GOT3 (cell line): ENCODE data around the gene KCNIP3.

Experiments
- DNase-seq: peaks from one replicate; lab custom pipeline; 2025; ENCODE audit warnings: mixed read lengths; lab: John Stamatoyannopoulos, UW

Gene KCNIP3

DNA sequence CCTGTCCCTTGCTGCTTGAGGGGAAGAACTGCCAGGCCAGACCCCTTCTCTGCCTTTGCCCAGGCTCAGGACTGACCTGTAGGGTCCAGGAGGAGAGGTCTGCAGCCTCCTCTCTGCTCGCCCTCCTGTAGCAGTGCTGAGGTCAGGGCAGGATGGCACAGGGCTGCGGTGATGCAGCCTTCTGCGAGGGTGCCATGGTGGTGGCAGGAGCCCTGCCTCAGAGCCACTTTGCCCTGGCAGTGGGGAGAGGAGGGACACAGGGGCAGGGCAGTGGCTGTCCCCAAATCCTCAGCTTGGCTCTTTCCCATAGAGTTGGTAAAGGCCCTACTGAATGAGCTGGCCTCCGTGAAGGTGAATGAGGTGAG is 22.0 kb upstream of the KCNIP3 start:
- DNase-seq = no peak

DNA sequence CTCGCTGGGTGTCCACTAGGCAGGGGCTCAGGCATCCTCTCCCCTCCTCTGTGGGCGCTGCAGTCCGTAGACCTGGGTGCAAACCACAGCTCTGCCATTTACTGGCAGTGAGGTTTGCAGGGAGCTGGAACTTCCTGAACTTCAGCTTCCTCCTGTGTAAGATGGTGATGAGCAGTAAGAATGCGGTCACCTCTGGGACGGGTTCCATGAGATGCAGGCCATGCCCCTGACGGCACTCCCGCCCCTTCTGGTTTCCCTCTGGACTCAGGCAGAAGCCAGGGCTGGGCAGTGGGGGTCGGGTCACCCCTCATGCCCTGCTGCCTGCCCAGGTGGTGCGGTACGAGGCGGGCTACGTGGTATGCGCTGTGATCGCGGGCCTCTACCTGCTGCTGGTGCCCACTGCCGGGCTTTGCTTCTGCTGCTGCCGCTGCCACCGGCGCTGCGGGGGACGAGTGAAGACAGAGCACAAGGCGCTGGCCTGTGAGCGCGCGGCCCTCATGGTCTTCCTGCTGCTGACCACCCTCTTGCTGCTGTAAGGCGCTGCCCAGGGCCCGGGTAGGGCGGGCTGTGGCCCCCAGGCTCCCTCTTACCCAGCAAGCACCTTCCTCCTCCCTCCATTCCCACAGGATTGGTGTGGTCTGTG is 21.4 kb upstream of the KCNIP3 start:
- no peak for DNase-seq

DNA sequence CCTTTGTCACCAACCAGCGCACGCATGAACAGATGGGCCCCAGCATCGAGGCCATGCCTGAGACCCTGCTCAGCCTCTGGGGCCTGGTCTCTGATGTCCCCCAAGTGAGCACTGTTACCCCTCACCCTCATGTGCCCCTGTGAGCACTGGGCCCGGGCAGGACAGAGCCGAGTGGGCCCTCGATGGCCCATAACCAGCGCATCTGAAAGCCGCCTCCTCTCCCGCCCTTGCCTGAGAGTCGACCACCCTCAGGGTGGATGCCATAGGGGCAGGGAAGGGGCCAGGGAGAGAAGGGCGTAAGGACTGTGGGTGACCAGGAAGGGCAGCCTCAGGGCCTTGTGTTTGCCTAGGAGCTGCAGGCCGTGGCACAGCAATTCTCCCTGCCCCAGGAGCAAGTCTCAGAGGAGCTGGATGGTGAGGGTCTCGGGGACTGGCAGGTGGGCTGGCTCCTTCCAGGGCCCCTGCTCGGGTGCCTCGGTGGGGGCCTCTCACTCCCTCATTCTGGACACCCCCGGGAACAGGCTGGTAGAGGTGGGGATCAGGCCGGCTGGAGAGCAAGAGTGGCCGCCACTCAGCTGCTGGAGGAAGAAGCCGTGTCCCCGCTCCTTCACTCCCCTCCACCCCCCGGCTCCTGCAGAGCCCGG is 20.8 kb upstream of the KCNIP3 start:
- no peak for DNase-seq

DNA sequence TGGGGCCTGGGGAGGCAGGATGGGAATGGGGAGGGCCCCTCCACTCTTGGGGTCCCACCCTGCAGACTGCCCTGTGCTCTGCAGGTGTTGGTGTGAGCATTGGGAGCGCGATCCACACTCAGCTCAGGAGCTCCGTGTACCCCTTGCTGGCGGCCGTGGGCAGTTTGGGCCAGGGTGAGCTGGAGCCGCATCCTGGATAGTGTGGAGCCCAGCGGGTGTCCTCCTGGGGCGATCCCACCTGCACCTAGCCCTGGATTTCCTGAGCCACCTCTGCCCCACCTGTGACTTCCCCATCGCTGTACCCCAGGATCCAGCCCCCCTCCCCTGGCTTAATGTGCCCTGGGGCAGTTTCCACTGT is 20.3 kb upstream of the KCNIP3 start:
- DNase-seq = no peak

DNA sequence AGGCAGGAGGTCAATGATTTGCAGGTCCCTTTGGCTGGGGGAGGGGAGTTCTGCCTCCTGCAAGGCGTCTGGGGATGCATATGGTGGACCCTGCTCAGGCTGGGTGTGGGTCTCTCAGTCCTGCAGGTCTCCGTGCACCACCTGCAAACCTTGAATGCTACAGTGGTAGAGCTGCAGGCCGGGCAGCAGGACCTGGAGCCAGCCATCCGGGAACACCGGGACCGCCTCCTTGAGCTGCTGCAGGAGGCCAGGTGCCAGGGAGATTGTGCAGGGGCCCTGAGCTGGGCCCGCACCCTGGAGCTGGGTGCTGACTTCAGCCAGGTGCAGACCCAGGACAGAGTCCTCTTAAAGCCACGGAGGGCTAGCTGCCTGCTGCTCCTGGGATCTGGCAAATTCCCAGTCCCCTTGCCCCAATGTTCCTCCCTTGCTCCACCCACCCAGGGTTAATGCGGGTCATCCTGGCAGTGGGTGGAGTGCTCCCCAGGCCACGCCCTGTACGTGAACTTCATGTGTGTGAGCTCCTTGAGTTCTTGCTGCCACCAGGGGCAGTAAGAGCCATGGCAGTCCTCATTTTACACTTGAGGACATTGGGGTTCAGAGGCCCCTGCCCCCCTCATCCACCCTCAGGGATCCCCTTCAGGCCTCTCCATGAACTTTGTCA is 19.8 kb upstream of the KCNIP3 start:
- no peak for DNase-seq

DNA sequence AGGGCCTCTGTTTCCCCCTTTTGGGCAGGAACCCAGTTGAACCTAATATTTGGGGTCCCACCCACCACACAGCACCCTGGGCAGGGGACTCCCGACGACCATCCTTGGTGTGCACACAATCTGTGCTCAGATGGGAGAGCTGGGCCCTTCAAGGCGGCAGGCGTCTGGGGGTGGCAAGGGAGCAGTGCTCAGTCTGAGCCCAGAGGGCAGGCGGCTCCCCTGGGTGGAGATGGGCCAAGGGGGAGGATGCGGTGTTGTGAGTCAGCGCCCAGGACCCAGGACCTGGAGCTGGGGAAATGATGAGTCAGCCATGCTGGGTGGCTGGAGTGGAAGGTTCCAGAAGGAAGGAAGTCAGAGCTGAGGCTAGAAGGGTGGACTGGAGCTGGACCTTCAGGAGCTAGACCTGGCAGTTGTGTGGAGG is 19.1 kb upstream of the KCNIP3 start:
- no peak for DNase-seq

DNA sequence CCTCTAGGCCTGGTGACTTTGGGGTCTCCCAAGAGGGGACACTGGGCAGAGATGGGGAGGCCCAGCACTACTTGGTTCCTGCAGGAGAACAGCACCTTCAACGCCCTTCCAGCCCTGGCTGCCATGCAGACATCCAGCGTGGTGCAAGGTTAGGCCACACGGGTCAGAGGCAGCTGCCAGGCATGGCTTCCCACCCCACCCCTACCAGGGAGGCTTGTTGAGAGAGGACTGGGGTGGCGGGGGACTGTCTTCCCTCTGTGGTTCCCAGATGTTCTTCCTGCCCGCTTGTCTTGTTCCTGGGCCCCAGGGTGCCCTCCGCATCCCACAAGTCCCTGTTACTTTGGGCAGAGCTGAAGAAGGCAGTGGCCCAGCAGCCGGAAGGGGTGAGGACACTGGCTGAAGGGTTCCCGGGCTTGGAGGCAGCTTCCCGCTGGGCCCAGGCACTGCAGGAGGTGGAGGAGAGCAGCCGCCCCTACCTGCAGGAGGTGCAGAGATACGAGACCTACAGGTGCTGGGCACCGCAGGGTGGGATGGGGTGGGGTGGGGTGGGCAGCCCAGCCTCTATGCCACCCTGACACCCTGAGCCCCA is 18.4 kb upstream of the KCNIP3 start:
- no peak for DNase-seq

DNA sequence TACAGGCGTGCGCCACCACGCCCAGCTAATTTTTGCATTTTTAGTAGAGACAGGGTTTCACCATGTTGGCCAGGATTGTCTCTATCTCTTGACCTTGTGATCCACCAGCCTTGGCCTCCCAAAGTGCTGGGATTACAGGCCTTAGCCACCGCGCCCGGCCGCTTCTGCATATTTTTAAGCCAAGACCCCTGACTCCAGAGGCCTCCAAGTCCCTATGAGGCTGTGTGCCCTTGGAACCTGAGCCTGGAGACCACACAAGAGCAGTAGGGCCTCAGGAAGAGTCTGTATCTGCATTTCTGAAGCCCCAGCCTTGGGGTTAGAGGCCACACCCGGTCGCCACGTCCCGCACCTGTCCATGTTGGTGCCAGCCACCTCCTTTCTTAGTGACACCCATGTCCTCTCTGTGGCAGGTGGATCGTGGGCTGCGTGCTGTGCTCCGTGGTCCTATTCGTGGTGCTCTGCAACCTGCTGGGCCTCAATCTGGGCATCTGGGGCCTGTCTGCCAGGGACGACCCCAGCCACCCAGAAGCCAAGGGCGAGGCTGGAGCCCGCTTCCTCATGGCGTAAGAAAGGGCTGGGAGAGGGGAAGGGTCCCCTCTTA is 17.6 kb upstream of the KCNIP3 start:
- DNase-seq = no peak

DNA sequence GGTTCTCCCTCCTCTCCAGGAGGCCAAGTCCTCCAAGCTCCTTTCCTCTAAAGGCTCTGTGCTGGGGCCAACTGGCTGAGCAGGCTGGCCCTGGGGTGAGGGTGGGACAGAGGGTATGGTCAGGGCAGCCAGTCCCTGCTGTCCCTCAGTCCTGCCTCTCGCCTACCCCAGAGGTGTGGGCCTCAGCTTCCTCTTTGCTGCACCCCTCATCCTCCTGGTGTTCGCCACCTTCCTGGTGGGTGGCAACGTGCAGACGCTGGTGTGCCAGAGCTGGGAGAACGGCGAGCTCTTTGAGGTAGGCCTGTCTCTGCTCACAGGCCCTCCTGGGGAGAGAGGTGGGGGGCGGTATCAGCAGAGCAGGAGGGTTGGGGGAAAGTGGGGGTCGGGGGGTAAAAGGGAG is 16.1 kb upstream of the KCNIP3 start:
- no peak for DNase-seq

DNA sequence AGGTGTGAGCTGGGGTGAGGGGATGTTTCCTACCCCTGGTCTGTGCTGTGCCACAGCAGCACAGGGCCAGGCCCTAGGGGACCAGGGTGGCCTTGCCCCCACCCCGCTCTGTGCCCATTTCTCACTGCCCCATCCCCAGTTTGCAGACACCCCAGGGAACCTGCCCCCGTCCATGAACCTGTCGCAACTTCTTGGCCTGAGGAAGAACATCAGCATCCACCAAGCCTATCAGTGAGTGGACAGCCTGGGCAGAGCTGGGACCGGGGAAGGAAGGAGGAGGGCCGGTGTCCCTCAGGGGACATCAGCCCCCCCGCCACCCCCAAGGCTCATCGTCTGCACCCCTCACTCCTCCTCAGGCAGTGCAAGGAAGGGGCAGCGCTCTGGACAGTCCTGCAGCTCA is 15.4 kb upstream of the KCNIP3 start:
- DNase-seq = no peak

DNA sequence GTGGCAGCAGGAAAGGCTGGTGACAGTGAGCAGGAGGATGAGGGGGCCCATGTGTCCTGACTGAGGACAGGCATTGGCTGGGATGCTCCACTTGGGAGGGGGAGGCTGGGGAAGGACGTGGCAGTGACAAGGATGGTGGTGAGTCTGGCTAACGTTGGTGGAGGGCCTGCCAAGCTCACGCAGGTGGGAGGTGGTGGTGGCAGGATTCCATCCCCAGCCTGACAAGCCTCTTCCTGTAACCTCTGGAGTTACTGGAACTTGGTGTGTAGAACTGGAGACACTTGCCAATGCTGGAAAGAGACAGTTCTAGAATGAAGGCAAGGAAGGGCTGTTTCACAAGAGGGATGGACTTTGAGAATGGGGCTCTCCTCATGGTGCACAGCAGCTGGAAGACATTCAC is 14.7 kb upstream of the KCNIP3 start:
- DNase-seq = no peak

DNA sequence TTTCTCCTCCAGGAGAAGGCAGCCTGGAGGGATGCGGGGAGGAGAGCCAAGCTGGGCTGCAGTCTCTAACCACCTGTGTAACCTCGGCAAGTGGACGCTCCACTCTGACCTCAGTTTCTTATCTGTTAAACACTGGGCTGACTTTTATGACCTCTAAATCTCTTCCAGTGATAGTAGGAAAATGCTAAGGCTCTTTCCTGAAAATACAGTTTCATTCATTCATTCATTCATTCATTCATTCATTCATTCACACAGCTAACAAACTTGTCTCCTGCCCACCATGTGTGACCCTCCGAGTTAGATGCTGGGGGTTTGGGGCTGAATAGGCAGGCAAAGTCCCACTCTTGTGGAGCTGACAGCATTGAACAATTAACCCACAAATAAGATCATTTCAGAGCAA is 13.6 kb upstream of the KCNIP3 start:
- DNase-seq = no peak

DNA sequence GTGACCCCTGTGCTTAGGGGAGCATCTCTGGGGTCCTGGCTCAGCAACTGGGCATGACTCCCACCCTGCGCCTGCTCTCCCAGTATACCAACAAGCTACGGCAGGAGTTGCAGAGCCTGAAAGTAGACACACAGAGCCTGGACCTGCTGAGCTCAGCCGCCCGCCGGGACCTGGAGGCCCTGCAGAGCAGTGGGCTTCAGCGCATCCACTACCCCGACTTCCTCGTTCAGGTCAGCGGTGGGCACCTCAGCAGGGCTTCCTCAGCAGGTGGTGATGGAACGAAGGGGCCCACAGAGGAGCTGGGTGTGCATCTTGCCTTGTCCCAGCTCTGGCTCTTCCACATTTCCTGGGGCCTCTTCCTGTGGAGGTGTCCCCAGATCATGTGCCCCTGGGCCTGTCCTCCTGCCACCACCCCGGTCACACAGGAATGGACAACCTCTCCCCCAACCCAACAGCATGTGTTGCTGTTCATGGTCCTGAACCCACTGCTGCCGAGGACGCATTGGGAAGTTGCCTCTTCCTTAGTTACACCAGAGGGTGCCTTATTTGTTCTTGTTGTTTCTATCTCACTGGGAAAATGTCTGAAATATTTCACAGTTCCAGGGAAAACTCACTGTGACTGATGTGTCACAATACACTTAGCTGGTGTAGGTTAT is 12.1 kb upstream of the KCNIP3 start:
- no peak for DNase-seq

DNA sequence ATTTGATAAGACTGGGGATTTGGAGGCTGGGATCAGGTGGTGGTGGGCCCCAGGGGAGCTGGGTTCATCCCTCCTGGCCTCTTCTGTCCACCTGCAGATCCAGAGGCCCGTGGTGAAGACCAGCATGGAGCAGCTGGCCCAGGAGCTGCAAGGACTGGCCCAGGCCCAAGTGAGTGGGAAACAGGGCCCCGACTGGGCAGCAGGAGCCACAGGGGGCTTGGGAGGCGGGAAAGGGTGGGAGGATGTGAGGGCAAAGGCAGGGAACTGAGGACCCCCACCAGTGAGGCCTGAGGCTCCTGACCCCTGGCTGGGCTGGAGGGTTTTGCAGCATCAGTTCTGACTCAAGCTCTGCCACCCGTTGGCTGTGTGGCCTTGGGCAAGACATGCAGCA is 11.6 kb upstream of the KCNIP3 start:
- DNase-seq = no peak

DNA sequence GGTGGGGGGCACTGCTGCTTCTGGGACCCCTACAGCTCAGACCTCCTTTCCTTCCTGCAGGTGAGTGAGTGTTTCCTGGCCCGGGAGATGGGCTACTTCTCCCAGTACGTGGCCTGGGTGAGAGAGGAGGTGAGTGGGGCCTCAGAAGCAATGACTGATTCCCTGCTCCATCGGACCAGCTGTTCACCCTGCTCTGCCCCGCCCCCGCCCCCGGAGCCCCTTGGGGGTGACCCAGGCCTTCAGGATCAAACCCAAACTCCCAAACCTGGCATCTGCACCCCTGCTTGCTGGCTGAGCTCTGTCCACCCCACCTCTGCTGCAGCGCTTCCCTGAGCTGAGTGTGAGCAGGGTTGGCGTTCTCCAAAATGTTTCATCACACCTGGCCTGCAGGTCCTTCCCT is 9.8 kb upstream of the KCNIP3 start:
- no peak for DNase-seq

DNA sequence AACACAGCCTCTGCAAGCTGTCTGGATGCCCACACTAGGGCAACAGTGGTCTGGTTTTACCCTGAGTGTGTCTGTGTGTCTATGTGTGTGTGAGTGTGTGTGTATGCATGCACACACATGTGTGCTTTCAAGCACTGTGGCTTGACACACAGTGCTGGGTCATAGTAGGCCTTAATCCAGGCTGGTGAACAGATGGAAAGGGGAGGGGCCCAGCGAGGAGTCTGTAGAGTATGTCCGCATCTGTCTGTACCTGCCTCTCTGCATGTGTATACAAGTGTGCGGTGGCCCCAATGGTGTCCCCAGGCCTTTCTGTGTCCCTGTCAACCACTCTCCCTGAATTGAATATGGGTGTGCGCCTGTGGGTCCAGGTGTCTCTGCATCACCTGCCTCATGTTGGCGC is 9.3 kb upstream of the KCNIP3 start:
- DNase-seq = no peak

DNA sequence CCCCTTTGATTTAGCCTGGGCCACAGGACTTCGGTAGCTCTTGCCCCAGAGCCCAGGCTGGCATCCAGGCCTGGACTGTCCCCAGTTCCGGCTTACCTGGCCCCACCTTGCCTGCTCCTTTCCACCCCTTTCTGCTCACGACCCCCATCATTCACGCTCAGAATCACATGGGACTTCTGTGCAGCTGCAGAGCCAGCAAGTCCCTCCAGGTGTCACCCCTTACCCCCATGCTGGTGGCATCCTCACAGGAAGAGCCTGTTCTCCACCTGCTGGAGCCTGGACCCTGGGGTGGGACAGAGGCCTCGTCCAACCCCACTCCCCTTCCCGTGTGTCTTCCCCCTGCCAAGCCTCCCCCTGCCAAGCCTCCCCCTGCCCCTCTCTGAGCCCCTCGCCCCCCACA is 7.9 kb upstream of the KCNIP3 start:
- DNase-seq = no peak

DNA sequence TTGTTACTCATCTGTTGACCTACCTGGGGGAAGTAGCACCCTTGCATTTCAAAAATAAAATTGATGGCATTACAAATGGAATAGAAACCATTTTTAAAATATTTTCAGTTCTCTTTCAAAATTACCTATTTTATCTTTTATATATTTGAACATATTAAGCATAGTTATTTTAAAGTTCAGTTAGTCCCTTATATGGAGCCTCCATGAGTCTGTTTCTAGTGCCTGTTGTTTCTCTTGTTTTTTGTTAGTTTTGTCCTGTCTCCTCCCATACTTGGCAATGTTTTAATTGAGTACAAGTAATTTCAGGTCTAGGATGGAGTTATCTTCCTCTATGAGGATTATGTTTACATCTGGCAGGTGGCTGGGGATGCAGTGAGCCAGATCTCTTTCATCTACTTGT is 5.9 kb upstream of the KCNIP3 start:
- no peak for DNase-seq

DNA sequence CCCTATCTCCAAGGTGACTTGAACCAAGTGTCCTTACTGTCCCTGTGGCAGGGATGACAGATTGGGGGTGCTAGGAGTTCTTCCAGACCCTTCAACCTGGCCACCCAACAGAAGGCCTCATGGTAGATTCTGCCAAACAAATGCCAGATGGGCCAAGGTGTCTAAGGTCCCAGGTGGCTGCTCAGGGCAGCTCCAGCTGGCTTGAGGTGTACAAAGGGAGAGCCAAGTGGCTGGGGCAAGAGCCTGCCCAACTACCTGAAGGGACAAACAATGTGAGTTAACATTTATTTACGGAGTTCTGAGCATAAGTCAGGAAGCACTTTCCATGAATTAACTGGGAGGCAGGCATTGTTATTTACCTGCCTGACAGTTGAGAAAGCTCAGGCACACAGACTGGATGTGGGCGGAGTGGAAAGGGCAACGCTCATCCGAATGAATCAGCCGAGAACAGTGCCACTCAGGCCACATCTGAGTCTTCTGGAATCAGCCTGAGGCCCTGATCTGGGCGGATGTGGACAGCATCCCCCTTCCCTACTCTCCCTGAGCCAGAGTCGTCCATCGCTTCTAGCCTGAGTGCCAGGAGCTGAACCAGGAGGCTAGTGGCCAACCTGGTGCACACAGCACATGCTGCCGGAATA is 4.4 kb upstream of the KCNIP3 start:
- no peak for DNase-seq

DNA sequence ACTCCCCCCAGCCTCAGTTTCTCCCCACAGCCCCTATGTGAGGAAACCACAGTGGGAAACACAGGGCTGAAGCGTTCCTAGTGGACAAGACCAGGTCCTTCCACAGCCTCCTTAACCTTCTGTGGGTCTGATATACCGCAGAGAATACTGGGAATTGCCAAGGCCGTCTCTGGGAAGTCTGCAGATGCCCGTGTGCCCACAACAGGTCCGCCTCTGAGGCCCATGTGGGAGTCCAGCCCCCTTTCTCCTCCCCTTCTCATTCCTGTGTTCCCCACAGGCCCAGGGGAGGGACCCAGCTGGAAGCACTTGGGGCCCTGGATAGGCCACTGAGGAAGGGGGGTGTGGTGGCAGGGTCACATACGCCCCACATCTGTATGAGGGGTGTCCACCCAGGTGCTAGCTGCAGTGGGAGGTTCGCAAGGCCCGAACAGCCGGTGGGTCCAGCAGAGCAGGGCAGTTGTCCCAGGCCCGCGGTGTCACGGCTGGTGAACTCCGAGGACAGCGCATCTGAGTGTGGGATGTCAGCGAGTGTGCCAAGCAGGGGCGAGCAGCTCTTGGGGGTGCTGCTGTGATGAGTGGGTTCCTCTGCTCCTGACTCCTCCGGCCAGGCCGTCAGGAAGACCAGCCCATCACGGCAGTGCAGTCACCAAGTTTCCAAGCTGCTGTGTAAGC is 2.4 kb upstream of the KCNIP3 start:
- no peak for DNase-seq

DNA sequence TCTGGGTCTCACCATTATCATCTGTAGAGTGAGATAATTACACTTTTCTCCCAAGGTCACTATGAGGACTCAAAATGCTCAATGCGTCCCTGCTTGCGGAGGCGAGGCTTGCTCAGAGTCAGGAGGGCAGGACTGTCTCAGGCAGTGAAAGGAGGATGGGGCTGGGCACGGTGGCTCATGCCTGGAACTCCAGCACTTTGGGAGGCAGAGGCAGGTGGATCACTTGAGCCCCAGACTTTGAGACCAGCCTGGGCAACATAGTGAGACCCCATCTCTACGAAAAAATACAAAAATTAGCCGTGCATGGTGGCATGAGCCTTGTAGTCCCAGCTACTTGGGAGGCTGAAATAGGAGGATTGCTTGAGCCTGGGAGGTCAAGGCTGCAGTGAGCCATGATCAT is 1.8 kb upstream of the KCNIP3 start:
- no peak for DNase-seq

DNA sequence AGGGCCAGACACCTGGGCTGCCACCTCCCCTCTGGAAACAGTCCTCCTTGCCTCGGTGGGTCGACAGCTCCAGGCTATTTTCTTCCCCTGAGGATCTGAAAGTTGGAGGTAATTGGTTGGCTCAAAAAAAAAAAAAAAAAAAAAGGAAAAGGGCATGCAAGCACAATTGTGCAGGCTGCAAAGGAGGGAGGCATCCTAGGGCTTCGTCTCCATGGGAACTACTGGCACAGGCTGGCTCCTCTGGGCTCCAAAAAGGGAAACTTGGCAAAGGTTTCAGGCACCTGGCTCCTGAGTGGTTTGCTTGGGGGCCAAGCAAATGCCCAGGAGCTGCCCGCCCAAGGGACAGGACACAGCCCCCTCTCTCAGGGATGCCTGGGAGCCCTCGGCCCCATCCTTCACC is 1.1 kb upstream of the KCNIP3 start:
- DNase-seq = no peak
